ENCODE data around the gene ZNF454.

Gene ZNF454

DNA sequence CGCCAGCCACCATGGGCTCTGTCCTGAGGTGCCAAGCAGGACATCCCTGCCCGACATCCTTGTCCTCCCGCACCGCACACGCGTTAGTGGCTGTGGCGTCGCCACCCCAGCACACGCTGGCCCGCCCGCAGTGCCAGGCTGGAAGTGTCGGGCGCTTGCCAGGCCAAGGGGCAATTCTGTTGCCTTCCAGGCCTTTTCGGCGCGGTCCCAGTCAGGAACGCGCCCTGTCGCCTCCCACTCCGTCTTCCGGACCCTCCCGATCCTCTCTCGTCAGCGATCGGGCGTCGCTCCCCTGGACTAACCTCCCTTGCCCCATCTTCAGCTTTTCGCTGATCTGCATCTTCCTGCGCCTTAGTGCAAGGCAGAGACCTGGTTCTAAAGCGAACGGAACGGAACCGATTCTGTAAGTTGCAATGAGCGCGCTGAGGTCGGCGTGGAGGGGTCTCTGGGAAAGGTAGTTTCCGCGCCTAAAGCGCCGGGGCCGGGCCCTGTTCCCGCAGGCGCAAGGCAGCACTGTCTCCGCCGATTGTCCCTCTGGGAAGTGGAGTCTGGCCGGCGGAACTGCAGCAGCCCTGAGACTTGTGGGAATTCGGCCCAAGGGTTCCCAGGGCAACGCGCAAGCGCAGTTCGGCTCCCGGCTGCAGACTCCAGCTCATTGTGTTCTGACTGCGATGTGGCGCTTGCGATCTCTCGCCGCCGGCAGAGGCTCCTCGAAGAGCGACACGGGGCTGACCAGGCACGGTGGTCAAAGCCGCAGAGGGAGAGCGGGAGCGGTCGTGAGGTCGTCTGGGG is at the start of gene ZNF454:
ZNF454 (plus strand) TSS at position 630 of the 792 bp plus-strand sequence. CDS start 1,594 bp downstream, outside the sequence.
- DNase-seq (ENCODE audit: insufficient read length, low spot score) (no peak), FAIRE-seq (no peak)

DNA sequence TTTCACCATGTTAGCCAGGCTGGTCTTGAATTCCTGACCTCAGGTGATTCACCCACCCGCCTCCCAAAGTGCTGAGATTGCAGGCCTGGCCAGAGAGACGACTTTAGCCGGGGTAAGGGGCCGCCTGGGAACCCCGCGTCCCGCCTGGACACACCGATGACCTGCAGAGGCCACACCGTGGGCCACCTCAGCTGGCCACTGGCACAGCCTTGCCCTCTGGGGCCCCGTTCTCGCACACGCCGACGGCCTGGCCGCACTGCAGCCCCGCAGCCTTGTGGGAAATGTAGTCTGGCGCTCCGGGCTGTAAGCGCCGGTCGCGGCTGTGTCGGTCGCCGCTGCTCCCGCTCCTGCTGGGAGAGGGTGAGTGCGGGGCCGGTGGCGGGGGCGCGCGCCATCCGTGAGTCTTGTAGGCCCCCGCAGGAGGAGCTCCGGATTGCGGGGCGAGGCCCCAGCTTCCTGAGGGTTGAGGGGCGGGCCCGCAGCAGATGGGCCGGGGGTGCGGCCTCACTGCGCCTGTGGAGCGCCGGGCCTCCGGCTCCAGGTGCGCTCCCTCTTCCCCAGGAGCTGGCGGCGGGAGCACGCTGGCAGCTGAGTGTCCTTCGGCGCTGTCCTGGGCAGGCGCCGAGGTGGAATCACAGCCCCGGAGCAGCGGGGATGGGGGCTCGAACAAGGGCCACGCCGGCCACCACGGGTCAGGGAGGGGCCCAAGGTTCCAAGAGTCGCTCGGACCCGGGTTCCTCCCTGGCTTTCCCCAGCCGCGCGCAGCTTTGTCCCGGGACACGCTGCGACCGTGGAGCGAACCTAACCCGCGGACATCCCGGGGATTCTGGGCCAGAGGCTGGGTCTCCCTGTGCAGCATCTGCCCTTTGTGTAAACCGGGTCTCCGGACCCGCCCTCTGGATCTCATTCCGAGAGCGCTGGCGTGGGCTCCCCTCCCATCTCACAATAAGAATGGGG is 45.1 kb upstream of the ZNF454 start, which contains the start of gene ZFP2:
ZFP2 (plus strand) TSS at position 299 of the 957 bp plus-strand sequence. CDS start 35,401 bp downstream, outside the sequence.
- DNase-seq (ENCODE audit: insufficient read length, low spot score), result no peak
- no peak for FAIRE-seq

DNA sequence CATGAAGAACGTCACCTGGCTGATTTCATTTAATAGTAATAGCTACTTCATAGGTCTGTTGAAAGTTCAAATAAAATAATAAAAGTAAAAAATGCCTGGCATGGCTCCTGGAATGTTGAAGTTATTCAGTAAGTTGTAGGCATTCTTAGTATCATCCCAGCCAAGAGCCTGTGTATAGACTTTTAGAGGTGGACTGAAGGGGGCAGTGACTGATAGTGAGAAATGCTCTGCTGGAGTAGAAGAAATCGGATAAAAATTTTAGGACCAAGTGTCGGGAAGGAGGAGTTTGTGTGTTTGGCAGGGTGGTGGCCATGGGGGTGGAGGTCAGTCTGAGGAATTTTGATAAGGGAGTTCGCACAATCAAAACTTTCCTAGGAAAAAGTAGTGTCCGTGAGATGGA is 41.7 kb upstream of the ZNF454 start:
- no peak for DNase-seq (ENCODE audit: insufficient read length, low spot score)

DNA sequence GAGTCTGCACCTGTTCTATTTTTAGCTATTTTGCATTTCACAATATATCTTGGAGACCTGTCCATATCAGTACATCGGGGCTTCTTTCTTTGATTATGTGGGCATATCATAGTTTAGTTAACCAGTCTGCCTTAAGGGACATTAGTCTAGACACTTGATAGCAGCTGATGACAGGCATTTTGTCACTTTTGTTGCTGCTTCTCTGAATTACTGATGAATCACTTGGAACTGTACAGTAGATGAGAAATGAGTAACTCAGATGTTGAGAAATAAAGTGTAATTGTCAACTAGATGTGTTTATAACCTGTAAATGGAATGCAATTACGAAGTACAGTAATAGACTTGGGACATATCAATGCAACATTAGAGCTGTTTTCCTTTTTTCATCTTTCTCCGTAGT is 38.1 kb upstream of the ZNF454 start:
- FAIRE-seq, result no peak

More for the DNA sequence above, 41.7 kb upstream of the ZNF454 start:
- no peak for FAIRE-seq

DNA sequence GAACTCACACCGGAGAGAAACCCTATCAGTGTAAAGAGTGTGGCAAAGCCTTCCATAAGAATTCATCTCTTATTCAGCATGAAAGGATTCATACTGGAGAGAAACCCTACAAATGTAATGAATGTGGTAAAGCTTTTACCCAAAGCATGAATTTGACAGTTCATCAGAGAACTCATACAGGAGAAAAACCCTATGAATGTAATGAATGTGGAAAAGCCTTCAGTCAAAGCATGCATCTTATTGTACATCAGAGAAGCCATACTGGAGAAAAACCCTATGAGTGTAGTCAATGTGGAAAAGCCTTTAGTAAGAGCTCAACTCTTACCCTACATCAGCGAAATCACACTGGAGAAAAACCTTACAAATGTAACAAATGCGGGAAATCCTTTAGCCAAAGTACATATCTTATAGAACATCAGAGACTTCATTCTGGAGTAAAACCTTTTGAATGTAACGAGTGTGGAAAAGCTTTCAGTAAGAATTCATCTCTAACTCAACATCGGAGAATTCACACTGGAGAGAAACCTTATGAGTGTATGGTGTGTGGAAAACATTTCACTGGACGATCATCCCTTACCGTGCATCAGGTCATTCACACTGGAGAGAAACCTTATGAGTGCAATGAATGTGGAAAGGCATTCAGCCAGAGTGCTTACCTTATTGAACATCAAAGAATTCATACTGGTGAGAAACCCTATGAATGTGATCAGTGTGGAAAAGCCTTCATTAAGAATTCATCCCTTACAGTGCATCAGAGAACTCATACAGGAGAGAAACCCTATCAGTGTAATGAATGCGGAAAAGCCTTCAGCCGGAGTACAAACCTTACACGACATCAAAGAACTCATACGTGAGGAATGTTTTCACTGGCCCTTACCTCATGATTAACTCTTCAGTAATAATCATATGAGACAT is 8.9 kb upstream of the ZNF454 start:
- FAIRE-seq, result no peak
- no peak for DNase-seq (ENCODE audit: insufficient read length, low spot score)

More for the DNA sequence above, 38.1 kb upstream of the ZNF454 start:
- DNase-seq (ENCODE audit: insufficient read length, low spot score), result no peak

DNA sequence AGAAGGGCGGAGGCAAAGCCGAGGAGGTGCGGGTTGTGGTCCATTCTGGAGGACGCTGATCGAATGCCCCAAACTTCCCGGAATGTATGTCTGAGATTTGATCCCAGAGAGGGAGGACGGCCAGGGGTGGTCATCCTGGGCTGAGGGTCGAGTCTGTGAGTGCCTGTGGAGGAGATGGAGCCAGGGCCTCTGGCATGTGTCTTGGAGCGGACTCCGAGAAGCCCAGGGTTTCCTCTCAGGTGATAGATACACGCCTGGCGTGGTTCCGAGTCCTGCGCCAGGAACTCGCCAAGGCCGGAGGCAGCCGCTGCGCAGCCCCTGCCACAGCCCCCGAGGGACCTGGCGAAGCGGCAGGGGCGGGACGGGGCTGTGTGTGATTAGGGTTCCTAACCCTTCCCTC is 363 bp downstream of the ZNF454 start:
- no peak for DNase-seq (ENCODE audit: insufficient read length, low spot score)
- FAIRE-seq, result no peak

DNA sequence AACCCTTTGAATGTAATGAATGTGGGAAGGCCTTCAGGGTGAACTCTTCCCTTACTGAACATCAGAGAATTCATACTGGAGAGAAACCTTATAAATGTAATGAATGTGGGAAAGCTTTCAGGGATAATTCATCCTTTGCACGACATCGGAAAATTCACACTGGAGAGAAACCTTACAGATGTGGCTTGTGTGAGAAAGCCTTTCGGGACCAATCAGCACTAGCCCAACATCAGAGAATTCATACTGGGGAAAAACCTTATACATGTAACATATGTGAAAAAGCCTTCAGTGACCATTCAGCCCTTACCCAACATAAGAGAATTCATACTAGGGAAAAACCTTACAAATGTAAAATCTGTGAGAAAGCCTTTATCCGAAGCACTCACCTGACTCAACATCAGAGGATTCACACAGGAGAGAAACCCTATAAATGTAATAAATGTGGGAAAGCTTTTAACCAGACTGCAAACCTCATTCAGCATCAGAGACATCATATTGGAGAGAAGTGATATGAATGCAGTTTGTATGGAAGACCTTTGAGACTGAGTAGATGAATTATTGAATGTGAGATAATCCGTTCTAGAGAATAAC is 24.6 kb downstream of the ZNF454 start:
- DNase-seq (ENCODE audit: insufficient read length, low spot score), result no peak
- FAIRE-seq, result no peak

DNA sequence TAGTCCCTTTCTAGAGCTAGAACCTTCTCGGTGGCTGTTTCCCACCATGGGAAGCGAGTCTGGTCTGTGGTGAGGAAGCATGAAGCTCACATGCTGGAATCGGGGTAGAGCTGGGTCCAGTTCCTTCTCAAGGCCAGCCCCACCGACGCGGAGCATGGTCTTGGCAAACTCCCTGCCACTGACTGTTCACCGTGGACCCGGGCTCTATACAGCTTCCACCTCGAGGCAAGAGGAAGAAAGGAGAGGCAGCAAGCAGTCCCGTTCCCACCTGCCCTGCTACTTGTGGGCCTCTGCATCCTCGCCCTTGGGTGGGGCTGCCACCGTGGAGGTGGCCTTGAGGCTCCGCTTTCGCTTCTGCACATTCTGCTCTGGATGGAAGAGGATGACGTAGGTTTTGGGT is 40.4 kb downstream of the ZNF454 start:
- FAIRE-seq, result no peak
- no peak for DNase-seq (ENCODE audit: insufficient read length, low spot score)

DNA sequence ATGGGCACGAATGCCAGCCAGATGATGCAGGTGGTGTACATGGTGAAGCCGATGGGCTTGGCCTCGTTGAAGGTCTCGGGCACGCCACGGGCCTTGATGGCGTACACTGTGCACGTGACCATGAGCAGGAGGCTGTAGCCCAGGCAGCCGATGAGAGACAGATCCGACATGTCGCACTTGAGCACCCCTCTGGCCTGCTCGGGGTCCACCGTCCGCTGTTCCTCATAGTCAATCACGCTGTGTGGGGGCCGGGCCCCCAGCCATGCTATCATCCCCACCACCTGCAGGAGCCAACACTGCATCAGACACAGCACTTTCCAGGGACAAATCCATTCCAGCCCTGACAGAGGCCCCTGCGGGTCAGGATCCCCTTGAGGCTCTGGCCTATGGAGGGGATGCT is 41.9 kb downstream of the ZNF454 start:
- FAIRE-seq (no peak), DNase-seq (ENCODE audit: insufficient read length, low spot score) (no peak)

DNA sequence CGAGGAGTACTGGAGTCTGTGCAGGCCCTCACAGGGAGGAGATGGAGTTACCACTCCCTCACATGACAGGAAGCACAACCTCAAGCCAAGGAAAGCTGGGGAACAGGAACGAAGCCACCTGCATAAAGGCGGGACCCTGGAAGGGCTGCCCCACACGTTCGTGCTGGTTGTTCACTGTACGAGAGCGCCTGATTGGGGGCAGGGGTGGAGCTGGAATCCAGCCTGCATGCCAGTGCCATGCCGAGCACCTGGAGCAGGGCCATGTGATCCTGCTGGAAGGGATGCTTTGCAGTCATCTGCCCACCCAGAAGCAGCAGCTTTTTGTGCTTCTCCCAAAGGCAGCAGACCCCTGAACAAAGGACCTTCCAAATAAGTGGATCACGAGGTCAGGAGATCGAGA is 42.7 kb downstream of the ZNF454 start:
- DNase-seq (ENCODE audit: insufficient read length, low spot score), result no peak
- FAIRE-seq, result no peak

DNA sequence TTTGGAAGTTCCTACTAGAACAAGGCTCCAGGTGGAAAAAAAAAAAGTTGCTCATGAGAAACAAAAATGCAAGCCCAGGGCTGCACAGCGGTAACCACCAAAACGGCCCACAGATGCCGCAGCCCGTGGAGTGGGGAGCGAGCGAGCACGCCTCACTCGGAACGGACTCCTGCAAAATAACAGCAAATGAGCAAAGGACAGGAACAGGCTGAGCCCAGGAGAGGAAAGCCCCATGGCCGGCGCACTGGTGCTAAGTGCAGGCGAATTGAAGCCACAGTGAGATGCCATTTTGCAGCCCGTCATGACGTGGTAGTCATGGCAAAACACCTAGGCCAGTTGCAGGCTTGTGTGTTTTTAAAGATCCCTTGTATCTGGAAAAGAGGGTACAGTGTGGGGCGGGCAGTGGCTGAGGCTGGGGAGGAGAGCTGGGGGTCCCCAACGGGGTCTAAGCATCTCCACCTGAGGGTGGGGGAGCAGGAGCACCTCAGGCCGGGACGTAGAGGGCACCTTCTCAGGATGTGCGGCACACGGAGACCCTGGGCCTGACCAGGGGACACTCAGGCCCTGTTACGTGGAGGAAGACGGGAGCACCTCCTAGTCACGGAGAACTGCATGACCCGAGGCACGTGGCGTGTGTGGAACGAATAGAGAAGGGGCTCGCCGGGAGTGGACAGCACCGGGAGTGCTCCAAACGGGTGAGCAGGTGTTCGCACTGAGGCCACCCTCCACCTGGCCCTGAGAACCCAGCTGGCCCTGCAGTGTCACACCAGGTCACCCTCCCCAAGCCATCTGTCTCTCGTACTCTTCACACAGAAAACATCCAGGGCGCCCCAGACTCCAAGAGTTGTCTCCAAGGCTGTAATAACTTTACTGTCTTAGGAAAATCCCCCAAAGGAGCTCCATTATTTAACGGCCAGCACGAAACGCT is 43.4 kb downstream of the ZNF454 start:
- no peak for FAIRE-seq
- DNase-seq (ENCODE audit: insufficient read length, low spot score), result no peak

DNA sequence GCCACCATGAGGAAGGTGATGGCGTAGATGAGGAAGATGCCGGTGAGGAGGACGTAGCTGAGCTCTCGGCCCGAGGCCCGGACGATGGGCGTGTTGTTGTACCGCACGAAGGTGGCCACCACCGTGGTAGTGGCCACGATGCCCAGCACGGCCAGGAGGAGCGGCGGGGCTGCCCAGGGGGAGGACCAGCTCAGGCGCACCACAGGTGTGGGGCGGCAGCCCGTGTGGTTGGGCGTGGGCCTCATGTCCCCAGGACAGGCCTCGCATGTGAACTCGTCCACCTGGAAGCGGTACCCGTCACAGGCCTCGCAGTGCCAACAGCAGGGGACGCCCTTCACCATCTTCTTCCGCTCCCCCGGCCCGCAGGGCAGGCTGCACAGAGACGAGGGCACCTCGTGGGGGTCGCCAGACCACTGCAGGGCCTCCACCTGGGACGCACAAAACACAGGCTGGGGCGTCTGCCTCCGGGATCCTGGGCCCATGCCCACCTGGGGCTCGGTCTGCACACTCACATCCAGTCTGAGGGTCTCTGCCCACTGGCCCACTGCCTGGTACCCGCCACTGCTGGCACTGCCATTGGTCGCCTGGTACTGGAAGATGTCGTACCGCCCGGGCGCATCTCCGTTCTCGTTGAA is 45.4 kb downstream of the ZNF454 start:
- no peak for FAIRE-seq

DNA sequence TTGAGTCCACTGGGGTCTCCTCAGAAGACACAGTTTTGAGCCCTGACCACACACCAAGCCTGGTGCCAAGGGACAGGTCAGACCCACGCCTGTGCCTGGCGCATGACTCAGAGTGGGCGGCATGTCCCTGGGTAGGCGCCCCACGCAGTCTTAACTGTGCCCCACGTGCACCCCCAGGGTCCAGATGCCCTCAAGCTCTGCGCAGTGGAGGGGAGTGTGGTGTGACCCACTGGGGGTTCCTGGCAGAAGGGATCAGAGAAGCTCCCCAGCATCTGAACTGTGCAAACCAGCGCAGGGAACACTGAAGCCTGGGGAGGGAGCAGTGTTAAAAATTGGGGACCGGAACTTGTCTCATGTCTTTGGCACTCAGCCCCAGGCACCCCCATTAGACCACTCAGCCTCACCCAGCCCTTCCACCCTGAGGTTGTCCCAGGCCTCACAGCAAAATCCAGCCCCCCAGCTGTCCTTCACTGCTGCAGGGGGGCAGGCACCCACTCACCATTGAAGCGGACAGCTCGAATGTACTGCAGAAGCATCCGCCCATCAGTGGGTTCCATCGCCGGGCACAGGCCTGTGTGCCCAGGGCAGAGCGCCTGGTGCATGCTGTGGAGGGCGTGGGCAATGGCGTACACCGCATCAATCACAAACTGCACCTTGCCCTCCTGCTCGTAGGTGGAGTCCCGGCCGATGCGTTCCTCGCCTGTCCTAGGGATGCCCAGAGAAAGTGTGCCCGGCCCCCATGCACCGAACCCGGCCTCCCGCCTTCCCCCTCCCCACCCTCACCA is 47.6 kb downstream of the ZNF454 start:
- DNase-seq (ENCODE audit: insufficient read length, low spot score) (no peak), FAIRE-seq (no peak)

More for the DNA sequence above, 45.4 kb downstream of the ZNF454 start:
- no peak for DNase-seq (ENCODE audit: insufficient read length, low spot score)

DNA sequence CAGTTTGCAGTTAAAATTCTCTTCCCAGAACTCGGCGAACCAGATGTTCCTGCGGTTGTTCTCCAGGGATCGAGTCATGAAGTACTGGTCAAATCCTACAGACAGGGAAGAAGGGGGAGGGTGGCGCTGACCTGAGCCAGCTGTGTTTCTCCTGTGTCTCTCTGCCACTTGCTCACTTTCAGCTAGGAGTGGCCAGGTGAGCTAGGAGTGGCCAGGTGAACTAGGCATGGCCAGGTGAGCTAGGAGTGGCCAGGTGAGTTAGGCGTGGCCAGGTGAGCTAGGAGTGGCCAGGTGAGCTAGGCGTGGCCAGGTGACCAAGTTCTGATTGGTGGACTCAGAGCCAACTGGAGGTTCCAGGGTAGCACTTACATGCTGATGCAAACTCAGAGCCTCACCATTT is 48.3 kb downstream of the ZNF454 start:
- no peak for FAIRE-seq
- DNase-seq (ENCODE audit: insufficient read length, low spot score), result no peak

DNA sequence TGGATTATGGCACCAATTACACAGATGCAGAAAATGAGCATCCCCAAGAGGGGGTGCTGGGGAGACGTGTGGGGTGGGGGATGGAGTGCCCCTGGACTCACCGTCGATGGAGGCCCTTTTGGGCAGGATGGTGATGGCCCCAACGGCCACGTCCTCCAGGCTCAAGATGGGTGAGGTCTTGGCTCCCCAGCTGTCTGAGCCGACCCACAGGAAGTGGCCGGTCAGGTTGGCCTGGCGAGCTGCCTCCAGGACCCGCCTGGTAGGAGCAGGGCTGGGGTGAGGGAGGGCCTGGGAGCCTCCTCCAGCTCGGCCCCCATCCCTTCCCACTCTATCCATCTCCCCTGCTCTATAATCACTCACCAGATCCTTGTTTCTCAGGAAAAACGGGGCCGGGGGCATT is 49.5 kb downstream of the ZNF454 start:
- FAIRE-seq (no peak), DNase-seq (ENCODE audit: insufficient read length, low spot score) (no peak)

DNA sequence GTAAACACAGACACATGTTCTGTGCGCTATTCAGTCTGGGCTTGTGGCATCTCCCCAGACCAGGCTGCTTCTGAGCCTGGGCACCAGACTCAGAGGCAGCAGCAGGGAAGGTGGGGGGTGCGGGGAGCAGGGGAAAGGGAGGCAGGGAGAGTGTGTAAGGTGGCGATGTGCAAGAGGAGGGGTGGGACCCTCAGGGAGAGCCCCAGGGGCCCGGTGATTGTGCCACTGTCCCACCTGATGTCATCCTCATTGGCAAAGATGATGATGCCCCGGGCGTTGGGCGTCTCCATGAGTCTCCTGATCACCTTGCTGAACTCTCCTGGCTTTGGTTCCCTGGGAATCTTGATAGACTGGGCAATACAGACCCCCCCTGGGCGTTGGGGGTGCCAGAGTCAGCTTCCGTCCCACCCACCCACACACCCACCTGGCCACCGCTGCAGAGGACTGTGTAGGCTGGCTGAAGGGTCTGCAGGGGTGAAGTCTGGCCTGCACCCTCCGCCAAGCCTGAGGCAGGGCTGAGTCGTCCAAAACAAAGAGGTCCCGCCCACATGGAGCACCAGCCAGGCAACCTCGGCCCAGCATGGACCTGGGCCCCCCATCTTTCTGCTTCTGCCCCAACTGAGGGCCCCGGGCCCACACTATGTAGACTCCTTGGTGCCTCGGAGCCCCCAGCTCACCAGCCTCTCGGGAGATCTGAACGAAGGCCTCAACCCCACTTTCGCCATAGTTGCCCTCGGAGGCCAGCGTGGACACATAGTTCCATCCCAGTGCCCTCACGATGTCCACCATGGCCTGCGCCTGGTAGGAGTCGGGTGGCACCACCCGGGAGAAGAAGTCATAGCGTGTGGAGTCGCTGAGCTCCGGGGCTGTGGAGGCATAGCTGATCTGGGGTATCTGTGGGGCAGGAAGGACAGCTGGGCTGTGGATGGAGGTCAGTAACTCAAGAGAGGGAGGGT is 50.5 kb downstream of the ZNF454 start:
- no peak for FAIRE-seq

More for the DNA sequence above, 50.5 kb downstream of the ZNF454 start:
- no peak for DNase-seq (ENCODE audit: insufficient read length, low spot score)

Measured in GM19239 (cell line).